Lower leg skin (tissue), 4 donors: ENCODE measurements around the gene AMH. TPM values are rescaled to one million over a fixed set of nuclear protein-coding genes. Genes with fewer than 3 reads are reported as not detected.

Source experiments
- DNase-seq, 2 donors: peaks; one replicate each; pipeline ENCODE4 v3.0.0-alpha.2; 2019; ENCODE audit warnings: low spot score in 2 of 2
- H3K4me3 ChIP-seq: fragments of 200-600 bp; sonication (generic); 2 replicates; pipeline ENCODE4 v1.5.1; 2017; ENCODE audit warnings: mild to moderate bottlenecking, low read depth; ENCODE audit not compliant: poor library complexity, severe bottlenecking
- CTCF ChIP-seq, 3 donors: fragments of 450-650 bp; IDR thresholded peaks; one replicate each; pipeline ENCODE4 v1.5.1; 2016; ENCODE audit warnings: antibody characterized with exemption in 3 of 3, mild to moderate bottlenecking in 3 of 3, moderate library complexity in 2 of 3
- POLR2A ChIP-seq, 2 donors: fragments of 450-650 bp; IDR thresholded peaks; one replicate each; pipeline ENCODE4 v1.6.1; 2016 to 2017; ENCODE audit warnings: antibody characterized with exemption in 2 of 2, mild to moderate bottlenecking in 1 of 2, moderate library complexity in 1 of 2
- WGBS, 2 donors: methylation state at CpG; one replicate each; pipeline ENCODE4 v1.1.5; 2018; 5-methylcytosine and 5-hydroxymethylcytosine counted together
- intact Hi-C: fragments of 100-400 bp; cut with DNase I; formaldehyde crosslinking; loops from one replicate; pipeline ENCODE4 v1.15.0; 2023; ENCODE audit warnings: low total_unique reads
- total RNA-seq, 4 donors: library from RNA; depleted of rRNA; stranded (reverse); fragments of >200 nt; gene quantifications; one replicate each; pipeline ENCODE4 v1.1.0, GENCODE V29; 2016

AMH gene
- total RNA-seq, 4 donors from 2014 or later = 0.13 to 1.3 (median 1.2) TPM

- DNase-seq = no peak
- no peak overlapping the region for H3K4me3 ChIP-seq
- intact Hi-C loops = loop anchor here (5.0 kb wide), 1 partner anchor 32 kb away; no protein-coding TSS in a partner anchor
- TF ChIP-seq CTCF (IDR thresholded peaks at IDR 0.05) (no peak), POLR2A (IDR thresholded peaks at IDR 0.05) (no peak)
- WGBS, 2 donors = 55 to 56% methylated on average over 33 to 34 of the region's 34 CpGs
Observed at GRCh38 chr19:2239771-2240770, 9.1 kb upstream of the AMH start.

GRCh38 chr19:2240881-2241760, 8.0 kb upstream of the AMH start:
- TF ChIP-seq POLR2A (IDR thresholded peaks at IDR 0.05) = no peak
- no peak for TF ChIP-seq CTCF (IDR thresholded peaks at IDR 0.05)
- DNase-seq = no peak
- WGBS, 2 donors = 52 to 57% methylated on average over 41 of the region's 41 CpGs
- H3K4me3 ChIP-seq = no peak overlapping the region
- intact Hi-C loops = no loop called here

- TF ChIP-seq CTCF (IDR thresholded peaks at IDR 0.05) = no peak
- no peak for TF ChIP-seq POLR2A (IDR thresholded peaks at IDR 0.05)
- WGBS, 2 donors = 82 to 86% methylated on average over 12 of the region's 12 CpGs
- H3K4me3 ChIP-seq = no peak overlapping the region
- intact Hi-C loops = no loop called here
- no peak for DNase-seq
Observed at GRCh38 chr19:2242092-2242537, 7.0 kb upstream of the AMH start.

- TF ChIP-seq POLR2A (IDR thresholded peaks at IDR 0.05) = no peak
- no peak for TF ChIP-seq CTCF (IDR thresholded peaks at IDR 0.05)
- WGBS, 2 donors = 89 to 93% methylated on average over 8 of the region's 8 CpGs
Observed at GRCh38 chr19:2242816-2243215, 6.3 kb upstream of the AMH start.

GRCh38 chr19:2243274-2244124, 5.6 kb upstream of the AMH start:
- intact Hi-C loops = no loop called here
- no peak for DNase-seq
- H3K4me3 ChIP-seq = no peak overlapping the region
- TF ChIP-seq POLR2A (IDR thresholded peaks at IDR 0.05) = no peak
- no peak for TF ChIP-seq CTCF (IDR thresholded peaks at IDR 0.05)
- 77 to 85% methylated on average over 18 to 25 of the region's 32 CpGs for WGBS, 2 donors

More at GRCh38 chr19:2242816-2243215, 6.3 kb upstream of the AMH start:
- no peak for DNase-seq
- no peak overlapping the region for H3K4me3 ChIP-seq
- intact Hi-C loops = no loop called here
